Pons (tissue), 1 donor: ENCODE data around the gene CARF.
"Not testable (repeated sequence)": the region's sequence is repeated elsewhere in the genome, so short reads cannot be mapped to it uniquely, and the experiment has no call there.

Source experiments
- DNase-seq: peaks from one replicate; pipeline ENCODE4 v3.0.0-alpha.2; 2016; ENCODE audit warnings: low spot score

The CARF gene, protein sequence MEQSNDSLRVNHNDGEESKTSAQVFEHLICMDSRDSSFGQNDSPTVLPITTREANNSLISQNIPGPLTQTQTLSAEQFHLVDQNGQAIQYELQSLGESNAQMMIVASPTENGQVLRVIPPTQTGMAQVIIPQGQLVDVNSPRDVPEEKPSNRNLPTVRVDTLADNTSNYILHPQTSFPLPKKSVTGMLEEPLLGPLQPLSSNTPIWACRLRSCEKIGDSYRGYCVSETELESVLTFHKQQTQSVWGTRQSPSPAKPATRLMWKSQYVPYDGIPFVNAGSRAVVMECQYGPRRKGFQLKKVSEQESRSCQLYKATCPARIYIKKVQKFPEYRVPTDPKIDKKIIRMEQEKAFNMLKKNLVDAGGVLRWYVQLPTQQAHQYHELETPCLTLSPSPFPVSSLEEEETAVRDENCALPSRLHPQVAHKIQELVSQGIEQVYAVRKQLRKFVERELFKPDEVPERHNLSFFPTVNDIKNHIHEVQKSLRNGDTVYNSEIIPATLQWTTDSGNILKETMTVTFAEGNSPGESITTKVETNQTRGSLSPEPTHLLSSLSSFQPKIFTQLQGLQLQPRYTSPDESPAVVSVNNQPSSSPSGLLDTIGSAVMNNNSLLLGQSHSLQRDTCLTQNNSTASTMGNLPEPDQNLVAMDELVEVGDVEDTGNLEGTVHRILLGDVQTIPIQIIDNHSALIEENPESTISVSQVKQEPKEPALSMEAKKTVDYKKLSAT

DNA sequence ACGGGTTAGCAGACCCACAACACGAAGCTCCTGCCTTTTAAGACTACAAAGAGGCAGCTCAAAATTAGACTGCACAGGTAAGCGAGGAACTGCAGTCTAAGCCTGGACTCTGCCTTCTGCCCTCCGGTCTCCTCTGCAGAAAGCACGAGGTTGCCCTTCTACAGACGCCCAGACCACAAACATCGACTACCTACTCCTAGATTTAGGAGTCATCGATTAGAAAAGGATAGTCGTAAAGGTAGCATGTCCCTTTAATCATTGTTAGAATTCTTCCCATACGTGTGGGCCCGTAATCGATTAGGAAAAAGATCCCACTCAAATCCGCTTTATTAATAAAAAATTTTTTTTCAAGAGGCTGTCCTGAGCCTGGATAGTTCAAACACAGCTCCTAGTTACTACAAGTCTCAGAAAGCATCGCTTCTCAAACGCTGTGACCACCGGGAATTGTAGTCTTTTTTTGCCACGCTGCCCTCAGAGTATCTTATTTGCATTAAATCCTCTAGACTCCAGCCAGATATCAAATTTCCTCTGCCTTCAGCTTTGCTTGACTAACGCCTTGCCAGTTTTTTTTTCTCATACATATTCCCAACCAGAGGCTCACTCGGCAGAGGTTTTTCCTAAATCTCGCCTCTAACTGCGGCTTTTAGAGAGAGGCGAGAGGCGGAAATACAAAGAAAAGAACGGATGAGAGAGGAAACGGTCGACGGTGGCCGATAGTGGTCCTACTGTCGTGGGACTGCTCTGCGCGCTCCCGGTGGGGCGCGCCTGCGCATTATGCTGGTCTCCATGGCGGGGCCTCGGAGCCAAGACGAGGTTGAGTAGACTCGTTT, at the start of gene CARF, which contains the start of gene WDR12:
TSS of gene CARF (plus strand) at position 764 of the 830 bp plus-strand sequence. CDS start 29,628 bp downstream, outside the sequence.
TSS of gene WDR12 (minus strand) at position 162 of the 830 bp plus-strand sequence. CDS start 197 bp downstream, outside the sequence.
- DNase-seq = peak; percentile 99

GRCh38 chr2:202870431-202871299, 41.4 kb upstream of the CARF start:
- peak; percentile 40 for DNase-seq

- peak; percentile 29 for DNase-seq
Observed at GRCh38 chr2:202871300-202872141, 40.6 kb upstream of the CARF start, which contains the start of gene ICA1L. TSS of gene ICA1L (minus strand) at chr2:202871766. CDS start at chr2:202829009, 42,757 bp downstream.

DNA sequence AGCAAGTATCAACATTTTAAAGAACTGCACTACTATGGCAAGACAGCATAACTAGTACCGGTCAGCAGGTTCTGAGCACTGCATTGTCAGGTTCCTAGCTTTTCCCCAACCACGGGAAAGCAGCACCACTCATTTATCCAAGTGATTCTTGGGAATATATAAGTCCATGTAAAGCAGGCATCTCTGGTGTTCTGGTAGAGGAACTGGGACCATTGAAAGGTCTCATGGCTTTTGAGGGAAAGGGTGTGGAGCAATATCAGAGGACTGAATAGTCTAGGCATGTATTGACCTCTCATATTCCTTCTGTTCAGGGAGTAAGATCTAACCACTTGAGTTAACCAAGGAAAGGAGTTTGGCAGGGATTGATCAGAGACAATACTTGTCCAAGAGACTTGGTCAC, 34.4 kb upstream of the CARF start:
- no peak for DNase-seq

- DNase-seq = no peak
Observed at GRCh38 chr2:202881570-202881969, 30.5 kb upstream of the CARF start.

DNA sequence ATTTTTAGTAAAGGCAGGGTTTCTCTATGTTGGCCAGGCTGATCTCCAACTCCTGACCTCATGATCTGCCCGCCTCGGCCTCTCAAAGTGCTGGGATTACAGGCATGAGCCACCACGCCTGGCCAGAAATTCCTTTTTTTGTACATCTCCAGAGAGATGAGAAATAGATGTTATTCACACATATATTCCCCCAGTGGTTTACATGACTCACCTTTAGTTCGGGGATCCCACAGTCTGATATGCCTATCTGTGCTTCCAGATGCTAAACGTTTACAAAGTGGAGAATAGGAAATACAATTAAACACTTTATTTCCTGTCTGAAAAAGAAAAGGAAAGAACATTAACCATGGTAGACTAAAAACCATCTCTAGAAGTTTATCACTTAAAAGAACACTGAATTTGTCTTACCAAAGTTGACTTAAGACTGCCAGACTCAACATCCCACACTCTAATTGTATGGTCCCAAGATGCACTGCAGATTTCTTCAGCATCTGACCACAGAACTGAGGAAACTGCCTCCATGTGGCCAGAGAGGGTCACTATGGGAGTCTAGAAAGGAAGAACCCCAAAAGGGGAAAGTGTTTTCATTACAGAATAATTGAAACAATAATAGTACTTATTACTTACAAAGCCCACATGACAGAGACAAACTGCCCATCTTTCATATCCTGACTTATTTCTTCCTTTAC, 27.9 kb upstream of the CARF start:
- no peak for DNase-seq

DNA sequence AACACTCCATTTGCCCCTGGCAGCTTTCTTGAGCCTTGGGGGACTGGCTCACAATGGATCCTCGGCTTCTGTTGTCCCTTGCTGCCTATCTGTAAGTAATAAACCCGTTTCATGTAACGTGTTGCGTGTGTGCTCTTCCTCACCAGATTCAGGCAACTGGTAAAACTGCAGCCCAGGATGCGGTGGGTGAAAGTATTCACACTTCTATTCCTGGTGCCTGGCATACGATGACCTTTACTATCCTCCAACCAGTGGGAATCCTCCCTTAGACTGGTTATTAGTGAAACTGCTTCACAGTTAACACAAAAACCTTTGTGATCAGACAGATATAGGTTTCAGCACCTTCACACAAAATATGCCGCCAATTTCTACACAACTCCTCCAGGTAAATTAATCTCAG, 26.9 kb upstream of the CARF start:
- DNase-seq = no peak

- not testable (repeated sequence) for DNase-seq
Observed at GRCh38 chr2:202905507-202905906, 6.6 kb upstream of the CARF start.

- DNase-seq = no peak
Observed at GRCh38 chr2:202908186-202908585, 3.9 kb upstream of the CARF start.

GRCh38 chr2:202909394-202910192, 2.5 kb upstream of the CARF start:
- no peak for DNase-seq

- not testable (repeated sequence) for DNase-seq
Observed at GRCh38 chr2:202910250-202910649, 1.8 kb upstream of the CARF start.

GRCh38 chr2:202910698-202911097, 1.4 kb upstream of the CARF start:
- DNase-seq = no peak

GRCh38 chr2:202911203-202911511, 918 bp upstream of the CARF start:
- no peak for DNase-seq

DNA sequence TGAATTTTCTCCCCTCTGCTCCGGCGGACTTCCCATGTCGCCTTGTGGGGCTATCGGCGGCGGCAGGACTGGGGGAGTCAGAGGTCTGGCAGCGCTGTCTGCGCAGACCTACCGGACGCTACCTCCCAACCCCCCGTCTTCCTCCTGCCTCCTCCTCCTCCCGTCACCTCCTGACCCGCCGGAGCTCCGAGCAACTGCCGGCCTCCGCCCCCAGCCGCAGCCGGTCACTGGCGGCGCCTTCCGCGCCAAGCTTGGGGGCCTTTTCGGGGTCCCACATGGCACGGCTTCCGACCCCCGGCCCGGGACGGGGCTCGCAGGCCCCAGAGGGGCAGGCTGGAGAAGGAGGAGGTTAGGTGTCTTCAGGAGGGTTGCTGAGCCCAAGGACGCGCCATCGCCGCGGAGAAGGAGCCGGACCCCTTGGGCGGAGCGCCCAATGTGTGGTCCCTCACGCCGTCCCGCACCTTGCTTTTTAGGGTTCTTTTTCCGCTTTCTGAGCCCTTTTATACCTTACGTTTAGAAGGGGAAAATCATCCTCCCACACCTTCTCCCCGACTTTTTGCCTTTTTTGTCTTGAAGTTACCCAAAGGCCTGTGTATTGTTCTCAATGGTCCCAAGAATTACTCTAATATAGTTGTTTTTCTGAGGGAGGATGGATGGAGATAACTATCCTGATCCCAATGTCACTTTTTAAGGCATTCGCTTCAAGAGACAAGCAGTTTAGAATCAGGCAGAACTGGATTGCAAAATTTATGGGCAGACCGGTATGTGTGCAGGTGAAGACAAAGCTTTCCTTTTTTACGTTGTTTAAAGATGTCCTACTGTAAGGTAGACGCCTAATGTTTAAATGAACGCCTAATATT, 497 bp downstream of the CARF start:
- DNase-seq = peak; percentile 20

DNA sequence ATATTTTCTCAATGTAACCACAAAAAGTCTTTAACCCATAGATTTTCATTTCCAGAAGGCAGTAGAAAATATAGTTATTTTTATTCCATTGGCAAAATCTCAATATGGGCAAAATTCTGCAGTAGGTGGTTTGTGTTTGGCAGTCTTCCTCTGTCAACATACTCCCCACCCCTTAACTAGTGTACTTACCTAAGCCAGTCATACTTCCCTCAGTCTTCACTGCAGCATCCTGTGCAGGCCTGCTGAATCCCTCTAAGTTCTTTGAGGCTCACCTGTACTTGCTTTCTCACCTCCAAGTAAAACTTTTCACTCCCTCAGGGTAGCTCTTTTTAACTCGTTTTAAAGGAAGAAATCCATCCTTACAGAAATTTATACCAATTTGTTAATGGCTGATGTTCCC, 6.8 kb downstream of the CARF start:
- no peak for DNase-seq

DNA sequence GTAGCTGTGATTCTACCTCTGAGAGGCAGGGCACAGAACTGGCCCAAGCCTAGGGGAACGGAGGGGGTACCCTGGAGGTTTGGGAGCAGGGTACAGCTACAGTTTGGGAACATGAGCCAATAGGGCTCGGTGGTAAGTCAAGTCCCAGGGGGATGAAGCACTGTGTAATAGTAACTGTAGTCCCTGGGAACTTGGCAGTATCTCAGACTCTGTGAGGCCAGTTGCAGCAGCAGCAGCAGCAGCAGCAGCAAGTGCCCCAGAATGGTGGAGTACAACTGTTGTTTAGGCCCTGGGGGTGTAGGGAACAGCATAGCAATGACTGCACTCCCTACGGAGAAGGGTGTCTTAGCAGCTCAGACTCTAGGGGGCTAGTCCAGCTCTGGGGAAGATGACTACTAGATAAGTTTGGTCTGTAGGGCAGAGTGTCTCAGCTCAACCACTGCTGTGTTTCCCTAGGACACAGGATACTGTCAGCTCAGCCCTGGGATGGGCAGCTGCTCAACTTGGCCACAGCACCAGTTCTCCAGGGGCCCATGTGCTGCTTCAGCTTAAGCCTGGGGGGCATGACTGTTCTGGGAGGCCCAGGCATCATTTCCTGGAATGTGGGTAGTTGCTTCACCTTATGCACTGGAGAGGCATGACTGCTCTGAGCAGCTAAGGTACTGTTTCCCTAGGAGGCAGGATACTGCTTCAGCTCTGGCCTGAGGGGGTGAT, 20.5 kb downstream of the CARF start:
- DNase-seq = no peak

GRCh38 chr2:202933139-202933510, 21.1 kb downstream of the CARF start:
- no peak for DNase-seq
